Measurements from ENCODE around the gene SLC39A2.

GRCh38 chr14:21039585-21040369, 40.7 kb downstream of the SLC39A2 start:
- TF ChIP-seq, protein P1, sequence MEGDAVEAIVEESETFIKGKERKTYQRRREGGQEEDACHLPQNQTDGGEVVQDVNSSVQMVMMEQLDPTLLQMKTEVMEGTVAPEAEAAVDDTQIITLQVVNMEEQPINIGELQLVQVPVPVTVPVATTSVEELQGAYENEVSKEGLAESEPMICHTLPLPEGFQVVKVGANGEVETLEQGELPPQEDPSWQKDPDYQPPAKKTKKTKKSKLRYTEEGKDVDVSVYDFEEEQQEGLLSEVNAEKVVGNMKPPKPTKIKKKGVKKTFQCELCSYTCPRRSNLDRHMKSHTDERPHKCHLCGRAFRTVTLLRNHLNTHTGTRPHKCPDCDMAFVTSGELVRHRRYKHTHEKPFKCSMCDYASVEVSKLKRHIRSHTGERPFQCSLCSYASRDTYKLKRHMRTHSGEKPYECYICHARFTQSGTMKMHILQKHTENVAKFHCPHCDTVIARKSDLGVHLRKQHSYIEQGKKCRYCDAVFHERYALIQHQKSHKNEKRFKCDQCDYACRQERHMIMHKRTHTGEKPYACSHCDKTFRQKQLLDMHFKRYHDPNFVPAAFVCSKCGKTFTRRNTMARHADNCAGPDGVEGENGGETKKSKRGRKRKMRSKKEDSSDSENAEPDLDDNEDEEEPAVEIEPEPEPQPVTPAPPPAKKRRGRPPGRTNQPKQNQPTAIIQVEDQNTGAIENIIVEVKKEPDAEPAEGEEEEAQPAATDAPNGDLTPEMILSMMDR (IDR thresholded peaks at IDR 0.05 in 4 of 5, conservative IDR thresholded peaks at IDR 0.05 in 1 of 5) = peak; percentile 77 to 84 (median 79)
- TF ChIP-seq POLR2A (IDR thresholded peaks at IDR 0.05) = peak in 1 of 2 donors; percentile 1
